ENCODE results near the gene HDAC5.
A peak's percentile ranks its signal among the peaks of the same experiment; 100 is the strongest.
"Not testable (repeated sequence)": the region's sequence is repeated elsewhere in the genome, so short reads cannot be mapped to it uniquely, and the experiment has no call there.

Gene HDAC5

DNA sequence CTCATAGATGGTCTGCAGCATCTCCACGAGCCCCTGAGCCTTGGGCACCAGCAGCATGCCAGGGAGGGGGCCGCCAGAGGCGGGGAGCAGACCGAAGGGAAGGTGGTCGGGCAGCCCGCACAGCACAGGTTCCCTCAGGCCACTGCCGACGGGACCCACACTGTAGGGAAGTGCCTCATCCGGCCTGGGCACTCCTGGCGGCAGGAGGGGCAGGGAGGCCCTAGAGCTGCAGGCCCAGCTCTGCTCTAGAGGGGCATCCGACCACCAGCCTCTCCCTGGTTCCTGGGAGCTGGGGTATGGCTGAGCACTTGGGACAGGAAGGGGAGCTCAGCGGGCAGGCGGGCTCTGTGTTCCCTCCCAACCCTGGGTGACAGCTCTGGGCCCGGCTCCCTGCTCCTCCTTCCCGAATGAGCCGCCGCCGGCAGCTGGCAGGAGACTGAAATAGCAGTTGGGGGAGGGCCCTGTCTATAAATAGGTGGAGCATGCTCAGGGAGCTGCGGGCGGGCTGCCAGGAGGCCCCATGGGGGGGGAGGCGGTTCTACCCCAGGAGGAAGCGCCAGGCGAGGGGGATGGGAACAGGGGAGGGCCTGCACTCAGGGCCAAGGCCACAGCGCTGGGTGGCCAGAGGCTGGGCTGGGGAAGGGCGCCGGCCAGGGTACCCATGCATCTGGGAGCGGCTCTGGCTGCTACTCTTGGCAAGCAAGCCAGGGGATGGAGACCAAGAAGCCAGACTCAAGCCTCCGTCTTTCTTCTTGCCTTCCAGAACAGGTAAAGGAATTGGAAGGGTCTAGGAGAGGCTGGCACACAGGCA, 12.4 kb downstream of the HDAC5 start:
- peak; percentile 52 for DNase-seq

DNA sequence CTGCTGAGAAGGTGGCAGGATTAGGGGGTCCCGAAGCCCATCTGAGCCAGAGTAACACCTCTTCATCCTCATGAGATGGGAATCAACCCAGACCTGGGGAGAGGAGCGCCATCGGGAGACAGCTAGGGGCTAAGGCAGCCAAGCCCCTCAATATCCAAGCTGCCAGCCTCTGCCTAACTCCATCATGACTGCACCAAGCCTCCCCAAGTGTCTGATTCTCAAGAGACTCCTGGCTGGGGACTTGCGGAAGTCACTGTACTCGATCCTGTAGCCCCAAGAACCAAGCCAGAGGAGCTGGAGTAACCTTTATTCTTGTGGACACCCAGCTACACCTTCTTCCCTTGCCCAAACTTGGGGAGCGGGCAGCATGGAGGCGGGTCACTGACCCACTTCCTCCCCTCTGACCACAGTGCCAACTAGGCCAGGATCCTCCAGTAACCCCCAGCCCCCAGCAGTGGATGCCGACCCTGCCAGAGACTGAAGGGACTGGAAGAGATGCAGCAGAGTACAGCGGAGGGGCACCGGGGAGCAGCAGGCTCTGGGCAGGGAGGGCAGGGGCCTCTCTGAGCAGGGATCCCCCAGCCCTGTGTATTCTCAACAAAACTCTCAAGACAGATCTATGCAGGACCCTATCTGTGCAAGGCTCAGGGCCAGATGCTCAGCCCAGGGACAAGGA, 13.3 kb downstream of the HDAC5 start:
- no peak for DNase-seq

DNA sequence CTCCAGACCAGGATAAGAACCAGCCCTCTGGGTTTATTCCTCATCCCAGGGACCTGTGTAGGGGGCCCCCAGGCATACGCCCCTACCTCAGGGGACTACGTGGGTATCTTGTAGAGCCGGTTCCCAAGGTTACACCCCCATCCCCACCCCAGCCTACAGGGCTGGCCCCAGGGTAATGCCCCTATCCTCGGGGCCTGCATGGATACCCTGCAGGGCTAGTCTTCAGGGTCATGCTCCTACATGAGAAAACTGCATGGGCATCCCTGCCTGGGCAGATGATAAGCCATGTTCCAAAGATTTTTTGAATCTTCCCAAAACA, 14.2 kb downstream of the HDAC5 start:
- no peak for DNase-seq

DNA sequence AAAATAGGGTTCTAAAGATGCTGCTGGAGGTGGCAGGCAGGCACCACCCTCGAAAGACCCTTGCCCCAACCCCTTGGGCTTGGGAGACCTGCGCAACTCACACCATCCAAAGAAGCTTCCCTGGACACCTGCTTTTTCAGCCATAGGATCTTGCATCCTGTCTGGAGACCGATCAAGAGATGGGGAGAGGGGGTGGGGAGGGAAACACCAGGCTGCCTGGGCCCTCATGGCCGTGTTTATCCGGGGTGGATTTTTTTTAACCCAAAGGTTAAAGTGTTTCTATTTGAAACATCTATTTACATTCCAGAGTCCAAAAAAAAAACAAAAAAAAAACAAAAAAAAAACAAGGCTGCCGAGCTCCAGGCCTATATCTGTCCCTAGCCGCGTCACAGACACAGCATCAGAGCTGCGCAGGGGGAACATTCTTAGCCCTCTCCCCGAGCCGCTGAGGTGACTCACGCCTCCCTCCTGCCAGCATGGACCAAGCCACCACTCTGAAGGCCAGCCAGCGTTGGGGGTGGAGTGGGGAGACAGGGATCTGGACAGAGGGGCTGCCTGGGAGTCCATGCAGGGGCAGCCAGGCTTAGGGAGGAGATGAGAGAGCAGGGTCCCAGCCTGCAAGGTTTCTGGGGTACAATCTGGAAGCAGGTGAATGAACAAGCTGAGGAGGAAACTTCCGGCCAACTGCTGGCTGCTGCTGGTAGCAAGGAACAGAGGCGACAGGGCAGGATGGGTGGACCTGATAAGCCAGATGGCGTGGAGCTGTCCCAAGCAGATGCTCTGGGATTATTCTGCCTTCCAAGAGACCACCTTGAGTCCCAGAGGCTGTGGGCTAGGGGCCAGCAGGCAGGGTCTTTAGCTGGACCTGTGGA, 14.8 kb downstream of the HDAC5 start:
- DNase-seq = no peak

GRCh38 chr17:44106801-44107200, 16.6 kb downstream of the HDAC5 start:
- DNase-seq = no peak

DNA sequence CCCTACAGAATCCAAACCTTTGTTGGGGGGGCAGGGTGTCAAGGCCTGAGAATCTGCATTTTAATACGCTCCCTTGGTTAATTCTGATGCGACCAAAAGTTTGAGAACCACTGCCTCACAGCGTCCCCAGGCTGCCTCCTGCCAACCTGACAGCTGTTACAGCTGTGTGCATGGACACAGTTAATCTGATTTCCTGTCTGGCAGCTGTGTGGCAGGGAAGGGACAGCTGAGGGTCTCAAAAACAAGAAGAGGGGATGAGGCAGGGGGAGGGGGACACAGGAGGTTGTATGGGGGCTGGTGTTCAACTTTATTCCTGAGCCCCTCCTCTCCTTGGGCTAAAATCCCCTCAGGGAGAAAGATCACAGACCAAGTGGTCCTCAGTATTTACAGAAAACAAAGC, 17.5 kb downstream of the HDAC5 start:
- no peak for DNase-seq

DNA sequence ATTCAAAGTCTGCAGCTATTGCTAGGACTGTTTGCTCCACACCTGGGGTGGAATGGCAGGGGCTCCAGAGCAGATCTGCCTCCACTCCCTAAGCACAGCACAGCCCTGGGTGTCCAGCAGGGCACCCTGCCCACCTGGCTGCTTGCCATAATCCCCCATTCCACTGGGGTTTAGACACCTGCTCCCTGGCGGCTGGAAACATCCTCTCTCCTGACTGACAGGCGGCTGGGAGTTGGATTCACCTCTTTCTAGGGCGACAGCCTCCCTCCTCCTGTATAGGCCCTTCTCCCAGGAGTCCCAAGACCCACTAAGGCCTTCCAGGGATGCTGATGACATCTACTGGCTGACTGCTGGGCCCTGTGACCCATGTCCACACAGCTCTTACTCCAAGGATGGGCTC, 18.0 kb downstream of the HDAC5 start:
- DNase-seq = no peak

DNA sequence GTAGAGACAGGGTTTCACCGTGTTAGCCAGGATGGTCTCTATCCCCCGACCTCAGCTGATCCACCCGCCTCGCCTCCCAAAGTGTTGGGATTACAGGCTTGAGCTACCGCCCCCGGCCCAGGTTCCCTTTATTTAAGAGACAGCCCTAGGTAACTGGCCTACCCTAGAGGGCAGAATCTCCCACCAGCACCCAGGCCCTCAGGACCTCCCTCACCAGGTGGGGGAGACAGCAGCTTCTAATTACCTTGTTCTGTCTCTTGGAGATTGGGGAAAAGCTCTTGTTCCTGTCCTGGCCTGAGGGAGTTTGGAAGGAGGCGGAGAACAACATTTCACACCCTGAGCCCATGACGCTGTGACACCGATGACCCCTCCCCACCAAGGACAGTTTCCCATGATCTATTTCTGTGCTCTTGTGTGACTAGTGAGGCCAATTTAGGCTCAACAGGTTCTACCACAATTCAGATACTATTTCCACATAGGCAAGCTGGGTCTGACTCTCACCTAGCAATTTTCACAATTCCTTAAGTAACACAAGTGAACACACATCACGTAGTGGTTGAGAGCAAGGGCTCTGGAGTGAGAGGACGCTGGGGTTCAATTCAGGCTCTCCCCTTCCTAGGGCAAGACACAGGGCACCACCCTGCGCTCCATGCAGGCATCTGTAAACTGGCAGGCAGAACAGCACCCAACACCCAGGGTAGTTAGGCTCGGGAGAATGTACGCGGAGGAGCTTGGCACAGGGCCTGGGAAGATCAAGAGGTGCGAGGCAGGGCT, 20.4 kb downstream of the HDAC5 start:
- DNase-seq = no peak

- not testable (repeated sequence) for DNase-seq
Observed at GRCh38 chr17:44101858-44102257, 21.6 kb downstream of the HDAC5 start.

DNA sequence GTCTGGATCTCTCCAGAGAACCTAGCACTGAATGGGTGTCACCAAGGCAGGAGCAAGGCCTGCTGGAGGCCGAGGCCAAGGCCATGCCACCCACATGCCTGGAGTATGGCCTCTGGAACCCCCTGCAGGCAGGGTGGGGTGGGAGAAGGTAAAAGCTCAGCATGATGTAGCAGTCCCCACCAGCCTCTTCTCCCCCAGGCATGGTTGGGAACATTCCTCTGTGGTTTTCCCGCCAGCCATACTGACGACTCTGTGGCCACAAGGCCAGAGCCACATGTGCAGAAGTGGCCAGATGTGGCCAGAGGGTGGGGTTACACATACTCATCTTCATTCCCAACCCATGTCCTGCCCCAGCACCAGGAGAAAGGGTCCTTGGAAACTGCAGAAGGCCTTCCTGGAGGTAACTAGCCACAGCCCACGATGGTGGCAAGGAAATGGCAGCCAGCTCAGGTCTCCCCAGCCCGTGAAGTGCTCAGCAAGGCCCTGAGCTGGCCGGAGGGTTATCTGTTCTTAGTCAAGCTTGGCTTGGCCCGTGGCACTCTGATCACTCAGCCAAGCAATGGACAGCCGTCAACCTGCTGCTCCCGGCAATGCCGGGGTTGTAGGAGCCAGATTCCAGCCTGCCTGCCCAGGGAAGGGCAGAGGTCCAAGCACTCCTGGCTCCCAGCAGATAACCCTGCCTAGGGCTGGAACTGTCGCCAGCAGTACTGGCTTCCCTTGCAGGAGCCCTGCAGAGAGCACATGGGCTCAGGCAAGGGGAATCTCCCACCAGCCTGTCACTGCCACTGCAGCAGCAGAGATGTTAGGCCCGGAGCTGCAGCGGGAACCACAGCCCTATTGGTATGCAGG, 26.1 kb downstream of the HDAC5 start:
- DNase-seq = no peak

DNA sequence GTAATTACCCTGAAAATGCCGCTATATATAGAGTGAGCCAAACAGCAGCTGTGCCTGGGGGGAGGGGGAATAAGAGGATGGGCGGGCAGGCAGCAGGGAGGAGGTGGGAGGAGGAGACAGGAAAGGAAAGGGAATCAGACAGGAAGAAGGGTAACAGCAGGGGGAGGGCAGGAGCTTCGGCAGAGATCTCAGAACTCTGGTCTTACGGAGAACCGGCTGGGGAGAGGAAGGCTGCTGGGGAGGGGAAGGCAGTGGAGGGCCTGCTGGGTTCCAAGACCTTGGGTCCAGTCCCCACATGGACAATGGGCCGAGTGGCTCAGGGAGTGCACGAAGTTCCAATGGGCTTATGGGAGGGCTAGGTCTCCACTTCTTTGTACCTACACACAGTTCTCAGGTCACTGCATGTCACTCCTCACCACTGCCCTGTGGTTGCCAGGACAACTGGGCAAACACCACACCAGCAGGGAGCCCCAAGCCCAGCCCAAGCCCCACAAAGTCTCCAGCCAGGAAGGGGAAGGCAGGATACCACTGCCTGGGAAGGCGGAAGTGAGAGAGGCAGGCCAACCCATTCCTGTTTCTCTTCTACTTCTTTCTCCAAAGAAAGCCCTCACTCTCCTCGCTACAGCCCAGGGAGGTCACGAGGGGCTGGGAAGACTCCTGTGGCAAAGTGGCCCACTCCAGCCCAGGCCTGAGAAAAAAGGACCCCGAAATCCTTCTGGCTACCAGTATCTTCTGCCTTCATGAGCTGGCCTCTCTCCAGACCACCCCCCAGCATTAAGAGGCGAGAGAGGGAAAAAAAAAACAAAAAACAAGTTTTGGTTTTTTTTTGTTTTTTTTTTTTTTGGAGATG, 27.6 kb downstream of the HDAC5 start:
- peak; percentile 82 for DNase-seq

GRCh38 chr17:44095388-44095646, 28.1 kb downstream of the HDAC5 start:
- DNase-seq = no peak

DNA sequence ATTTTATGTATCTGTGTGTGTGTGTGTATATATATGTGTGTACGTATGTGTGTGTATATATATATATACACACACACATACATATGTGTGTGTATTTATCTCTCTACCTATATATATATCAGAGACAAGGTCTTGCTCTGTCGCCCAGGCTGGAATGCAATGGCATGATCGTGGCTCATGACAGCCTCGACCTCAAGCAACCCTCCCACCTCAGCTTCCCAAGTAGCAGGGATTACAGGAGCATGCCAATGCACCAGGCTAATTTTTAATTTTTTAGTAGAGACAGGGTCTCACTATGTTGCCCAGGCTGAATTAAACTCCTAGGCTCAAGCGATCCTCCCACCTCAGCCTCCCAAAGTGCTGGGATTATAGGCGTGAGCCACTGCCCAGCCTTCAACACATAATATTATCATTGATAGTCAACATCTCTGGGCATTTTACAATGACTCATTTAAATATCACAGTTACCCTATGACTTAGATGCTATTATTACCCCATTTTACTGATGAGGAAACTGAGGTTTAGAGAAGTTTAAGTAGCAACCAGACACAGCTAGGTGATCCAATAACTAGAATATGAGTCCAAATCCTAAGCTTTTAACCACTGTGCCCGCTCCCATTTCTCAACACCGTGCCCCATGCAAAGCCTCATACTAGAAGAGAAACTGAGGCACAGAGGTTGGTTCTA, 28.6 kb downstream of the HDAC5 start:
- no peak for DNase-seq

- DNase-seq = no peak
Observed at GRCh38 chr17:44093231-44093900, 30.1 kb downstream of the HDAC5 start.

DNA sequence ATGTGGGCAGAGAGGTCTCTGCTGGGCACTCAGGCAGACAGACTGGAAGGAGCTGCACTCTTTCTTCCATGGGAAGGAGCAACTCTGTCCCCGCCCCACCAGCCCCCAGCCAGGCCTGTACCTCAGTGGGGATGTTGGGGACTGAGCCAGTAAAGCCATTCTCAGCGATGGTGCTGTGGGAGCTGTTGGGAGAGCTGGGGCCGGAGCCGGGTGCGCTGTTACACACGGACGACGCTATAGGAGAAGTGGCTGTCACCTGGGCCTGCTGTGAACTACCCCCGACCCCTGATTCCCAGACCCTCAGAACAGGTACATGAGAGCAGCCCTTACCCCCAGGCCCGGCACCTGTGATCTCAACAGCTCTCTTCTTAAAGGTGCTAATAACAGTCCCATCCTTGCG, 31.4 kb downstream of the HDAC5 start:
- no peak for DNase-seq

DNA sequence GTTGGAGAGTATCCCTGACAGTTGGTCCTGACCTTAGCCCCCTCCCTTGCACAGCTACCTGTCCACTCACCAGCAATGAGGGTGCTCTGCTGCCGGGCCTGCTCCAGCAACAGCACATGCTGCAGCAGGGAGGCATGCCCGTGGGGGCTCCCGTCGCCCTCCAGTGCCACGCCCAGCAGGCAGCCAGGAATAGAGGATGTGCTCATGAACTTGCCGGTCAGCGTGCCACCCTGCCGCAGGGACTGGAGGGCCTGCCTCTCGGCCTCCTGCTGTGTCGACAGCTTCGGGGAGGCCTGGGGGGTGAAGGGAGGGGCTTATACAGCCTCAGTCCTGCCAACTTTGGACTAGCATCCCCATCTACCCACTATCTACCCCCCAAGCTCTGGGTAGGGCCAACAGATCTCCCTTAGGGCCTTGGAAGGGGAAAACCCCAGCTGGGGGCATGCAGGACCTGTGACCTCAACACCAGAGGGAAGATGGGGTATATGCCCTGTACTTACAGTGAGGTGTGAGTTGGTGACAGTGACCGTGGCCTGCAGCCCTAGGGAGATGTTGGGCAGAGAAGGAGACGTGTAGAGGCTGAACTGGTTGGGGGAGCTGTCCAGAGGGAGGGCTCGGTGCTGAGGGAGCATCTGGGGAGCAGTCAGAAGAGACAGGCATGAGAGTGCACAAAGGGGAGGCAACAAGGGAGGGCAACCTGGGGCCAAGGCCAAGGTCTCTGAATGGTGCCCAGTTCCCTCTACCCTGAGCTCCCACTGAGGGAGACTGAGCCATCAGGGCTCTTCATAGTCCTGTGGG, 32.0 kb downstream of the HDAC5 start:
- DNase-seq = no peak

DNA sequence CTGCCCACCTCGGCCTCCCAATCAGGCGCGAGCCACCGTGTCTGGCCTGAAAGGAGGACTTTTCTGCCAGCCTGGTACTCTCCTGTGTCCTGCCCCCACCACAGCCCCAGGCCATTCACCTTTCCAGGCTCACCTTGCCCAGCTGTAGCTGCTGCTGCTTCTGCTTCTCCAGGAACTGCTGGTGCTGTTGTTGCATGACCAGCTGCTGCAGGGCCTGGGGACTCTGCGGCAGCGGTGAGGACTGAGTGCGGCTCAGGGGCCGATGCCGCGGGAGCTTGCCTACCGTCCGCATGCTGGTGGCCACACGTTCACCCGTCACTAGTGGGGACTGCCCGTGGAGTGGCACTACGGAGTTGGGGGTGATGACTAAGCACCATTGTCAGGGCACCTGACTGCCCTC, 35.2 kb downstream of the HDAC5 start:
- no peak for DNase-seq

DNA sequence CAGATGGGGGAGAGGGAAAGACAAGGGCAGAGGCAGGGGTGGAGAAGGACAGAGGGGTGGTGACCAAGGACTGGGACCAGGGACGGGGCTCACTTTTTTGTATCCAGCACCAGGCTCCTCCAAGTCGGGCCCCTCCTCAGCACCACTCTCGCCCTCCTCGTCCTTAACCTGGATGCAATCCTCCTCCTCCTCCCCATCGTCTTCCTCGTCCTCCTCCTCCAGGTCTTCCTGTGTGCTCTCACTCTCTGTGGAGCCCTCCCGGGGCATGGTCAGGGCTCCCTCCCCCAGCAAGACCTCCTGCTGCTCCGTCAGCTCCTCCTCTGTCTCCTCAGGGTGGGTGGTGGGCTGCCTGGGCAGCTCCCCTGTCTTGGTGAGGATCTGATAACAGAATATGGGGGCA, 36.1 kb downstream of the HDAC5 start:
- no peak for DNase-seq
